GM12878 (cell line): Measurements from ENCODE around the gene CMTR2. TPM values are rescaled to one million over a fixed set of nuclear protein-coding genes. Genes with fewer than 3 reads are reported as not detected.

Experiments
- ATAC-seq: fragments of 200-7000 bp; cut with Tn5 transposase; 3 replicates; pipeline ENCODE4 v1.9.1; 2020; ENCODE audit warnings: mild to moderate bottlenecking, moderate library complexity
- BruUV-seq: library from RNA; stranded (reverse); fragments of 400-500 nt; replicated peaks from 2 replicates; lab custom pipeline; 2021; lab: Mats Ljungman, UMichigan
- CTCF ChIA-PET: fragments of 300-600 bp; sonication (Branson Sonifier 250); formaldehyde crosslinking; extraction: SDS; loops from one replicate; lab custom pipeline; 2021; ENCODE audit warnings: inconsistent platforms; lab: Yijun Ruan, JAX
- POLR2A ChIA-PET: fragments of 350-600 bp; formaldehyde crosslinking; extraction: SDS; loops from one replicate; lab custom pipeline; 2021; ENCODE audit warnings: inconsistent platforms; lab: Charles Lee
- RAD21 ChIA-PET: fragments of 300-600 bp; sonication (Branson Sonifier 250); formaldehyde crosslinking; loops from one replicate; lab custom pipeline; 2023; ENCODE audit warnings: antibody characterized with exemption; ENCODE audit not compliant: unreplicated experiment; lab: Charles Lee
- SMC1A ChIA-PET: fragments of 300-600 bp; sonication (Branson Sonifier 250); formaldehyde crosslinking; loops from one replicate; lab custom pipeline; 2023; ENCODE audit not compliant: unreplicated experiment, uncharacterized antibody; lab: Charles Lee
- DNase-seq: peaks from one replicate; pipeline ENCODE4 v3.0.0-alpha.2; 2011; ENCODE audit warnings: low read depth, low spot score
- FAIRE-seq: peaks from 3 replicates; lab custom pipeline; 2011; peaks lifted over from hg19 to GRCh38; lab: Jason Lieb, UNC
- H2AFZ ChIP-seq: 2 replicates; pipeline ENCODE4 v1.6.0; 2011; ENCODE audit warnings: low read depth, low read length, control low read depth; ENCODE audit not compliant: control insufficient read depth
- H3K27ac ChIP-seq: 2 replicates; pipeline ENCODE4 v1.5.1; 2011; ENCODE audit warnings: control low read depth; ENCODE audit not compliant: control insufficient read depth, insufficient read depth
- H3K27me3 ChIP-seq, 2 experiments: replicated peaks in 1 of 2; 2 replicates each; pipeline versions ENCODE4 v1.6.0 to v1.6.1; 2011; ENCODE audit warnings: low read length in 1 of 2; ENCODE audit not compliant: control insufficient read depth in 2 of 2, insufficient read depth in 2 of 2
- H3K36me3 ChIP-seq, 2 experiments: 2 replicates each; pipeline ENCODE4 v1.5.1; 2011; ENCODE audit warnings: low read length in 1 of 2; ENCODE audit not compliant: control insufficient read depth in 2 of 2, insufficient read depth in 2 of 2
- H3K4me1 ChIP-seq: 2 replicates; pipeline ENCODE4 v1.6.1; 2011; ENCODE audit warnings: mild to moderate bottlenecking, low read length, moderate library complexity, mixed read lengths; ENCODE audit not compliant: control insufficient read depth, insufficient read depth
- H3K4me2 ChIP-seq: 2 replicates; pipeline ENCODE4 v1.6.0; 2011; ENCODE audit warnings: control low read depth; ENCODE audit not compliant: control insufficient read depth, insufficient read depth
- H3K4me3 ChIP-seq: fragments of 200-600 bp; sonication (generic); 2 replicates; pipeline ENCODE4 v1.5.1; 2016
- H3K79me2 ChIP-seq: 2 replicates; pipeline ENCODE4 v1.6.0; 2011; ENCODE audit warnings: low read length; ENCODE audit not compliant: control insufficient read depth, insufficient read depth
- H3K9ac ChIP-seq: 2 replicates; pipeline ENCODE4 v1.8.0; 2011; ENCODE audit warnings: low read length, control low read depth, mixed read lengths; ENCODE audit not compliant: control insufficient read depth, insufficient read depth
- H3K9me3 ChIP-seq: replicated peaks from 3 replicates; pipeline ENCODE4 v1.5.1; 2011; ENCODE audit warnings: mild to moderate bottlenecking, low read length; ENCODE audit not compliant: control insufficient read depth, insufficient read depth
- H4K20me1 ChIP-seq: 2 replicates; pipeline ENCODE4 v1.6.0; 2011; ENCODE audit not compliant: control insufficient read depth, insufficient read depth
- ATF3 ChIP-seq: IDR thresholded peaks from 2 replicates; pipeline ENCODE4 v1.6.1; 2011; ENCODE audit warnings: low read depth, mild to moderate bottlenecking, low read length, moderate library complexity, borderline replicate concordance; ENCODE audit errors: extremely low read depth
- BHLHE40 ChIP-seq, 2 experiments: fragments of 450-650 bp in 1 of 2; IDR thresholded peaks; 2 replicates each; pipeline ENCODE4 v1.6.1; 2011 to 2017; ENCODE audit warnings: low read depth in 2 of 2, borderline replicate concordance in 1 of 2, improper control_type of control experiment in 1 of 2, low read length in 1 of 2, mild to moderate bottlenecking in 1 of 2
- CEBPZ ChIP-seq: fragments of 150-350 bp; IDR thresholded peaks from 2 replicates; pipeline ENCODE4 v1.6.1; 2016; ENCODE audit warnings: low read depth, low read length
- CREB1 ChIP-seq: IDR thresholded peaks from 2 replicates; pipeline ENCODE4 v1.6.1; 2012; ENCODE audit warnings: low read depth, mild to moderate bottlenecking, inconsistent platforms
- CREM ChIP-seq: IDR thresholded peaks from 2 replicates; pipeline ENCODE4 v1.6.1; 2014; ENCODE audit warnings: antibody characterized with exemption, low read depth
- ELK1 ChIP-seq: IDR thresholded peaks from 2 replicates; pipeline ENCODE4 v1.6.1; 2012; ENCODE audit warnings: low read depth, low read length, improper control_type of control experiment
- EP300 ChIP-seq, 2 experiments: fragments of 150-350 bp in 1 of 2; IDR thresholded peaks; 2 replicates each; pipeline ENCODE4 v1.6.1; 2011 to 2012; ENCODE audit warnings: low read depth in 2 of 2, low read length in 2 of 2, borderline replicate concordance in 1 of 2, improper control_type of control experiment in 1 of 2, inconsistent platforms in 1 of 2; ENCODE audit not compliant: control insufficient read depth in 1 of 2
- HSF1 ChIP-seq: fragments of 150-350 bp; IDR thresholded peaks from 2 replicates; pipeline ENCODE4 v1.6.1; 2014; ENCODE audit warnings: mild to moderate bottlenecking, low read depth, low read length
- IKZF1 ChIP-seq: fragments of 450-650 bp; conservative IDR thresholded peaks from 2 replicates; pipeline ENCODE4 v1.6.1; 2017; ENCODE audit warnings: antibody characterized with exemption, mild to moderate bottlenecking
- KLF5 ChIP-seq: fragments of 450-650 bp; IDR thresholded peaks from 2 replicates; pipeline ENCODE4 v1.6.1; 2014; ENCODE audit warnings: mild to moderate bottlenecking; ENCODE audit not compliant: partially characterized antibody
- MEF2A ChIP-seq: IDR thresholded peaks from 2 replicates; pipeline ENCODE4 v1.6.1; 2011; ENCODE audit warnings: low read depth, mild to moderate bottlenecking, low read length, moderate library complexity; ENCODE audit not compliant: insufficient read depth
- POLR2A ChIP-seq: IDR thresholded peaks from 2 replicates; pipeline ENCODE4 v1.6.1; 2011; ENCODE audit warnings: low read depth, mild to moderate bottlenecking, low read length
- SP1 ChIP-seq: IDR thresholded peaks from one replicate; pipeline ENCODE4 v1.6.1; 2011; ENCODE audit warnings: low read depth, low read length
- STAT1 ChIP-seq: fragments of 450-650 bp; conservative IDR thresholded peaks from 2 replicates; pipeline ENCODE4 v1.6.1; 2014; ENCODE audit warnings: antibody characterized with exemption, mild to moderate bottlenecking
- STAT3 ChIP-seq: IDR thresholded peaks from 2 replicates; pipeline ENCODE4 v1.6.1; 2011; ENCODE audit warnings: low read depth, low read length, improper control_type of control experiment
- TCF12 ChIP-seq: IDR thresholded peaks from 2 replicates; pipeline ENCODE4 v1.6.1; 2011; ENCODE audit warnings: low read depth, mild to moderate bottlenecking, low read length
- YY1 ChIP-seq: IDR thresholded peaks from 2 replicates; pipeline ENCODE4 v1.6.1; 2011; ENCODE audit warnings: low read depth, mild to moderate bottlenecking, low read length
- ZBTB33 ChIP-seq: fragments of 450-650 bp; IDR thresholded peaks from 2 replicates; pipeline ENCODE4 v1.6.1; 2017; ENCODE audit warnings: mild to moderate bottlenecking
- WGBS: methylation state at CpG from one replicate; pipeline ENCODE4 v1.1.6; 2016; ENCODE audit warnings: low lambda C conversion rate; ENCODE audit not compliant: insufficient replicate concordance, insufficient coverage; ENCODE audit errors: missing lambda C conversion rate; 5-methylcytosine and 5-hydroxymethylcytosine counted together
- in situ Hi-C: fragments of 300-500 bp; cut with MboI; formaldehyde crosslinking; loops from 9 replicates; pipeline ENCODE4 v1.14.3; 2018; ENCODE audit warnings: mixed read lengths
- intact Hi-C: fragments of 100-400 bp; cut with micrococcal nuclease; formaldehyde crosslinking; loops from one replicate; pipeline ENCODE4 v1.14.2; 2022; ENCODE audit not compliant: unreplicated experiment
- polyA plus RNA-seq, 11 experiments: library from polyadenylated mRNA; depleted of rRNA in 4 of 11; unstranded in 6 of 11; stranded (reverse) in 5 of 11; fragments of >200 nt; fragmentation: Nextera tagmentation in 4 of 11; fragmentation: Illumina TruSeq in 1 of 11; extraction: Ambion mirVana in 4 of 11; extraction: Trizol in 1 of 11; gene quantifications; 1 replicate in 1 of 11; 2 replicates in 10 of 11; pipeline versions ENCODE4 v1.2.1 to v1.2.3, GENCODE V29; 2011 to 2016; ENCODE audit warnings: inconsistent platforms in 2 of 11, missing spikeins in 2 of 11, low read depth in 1 of 11
- total RNA-seq, 4 experiments: library from RNA; depleted of rRNA in 3 of 4; stranded (reverse); fragments of >200 nt in 3 of 4; fragmentation: Illumina TruSeq in 1 of 4; extraction: Trizol in 1 of 4; gene quantifications; 2 replicates each; pipeline versions ENCODE4 v1.2.1 to v1.2.3, GENCODE V29; 2013 to 2021

Gene CMTR2
- total and polyA plus RNA-seq, 10 of the 15 experiments (the other 5 are each of a cell fraction or from before 2014, with no cell fraction given) = 6.5 to 37.0 (median 20.9) TPM

GRCh38 chr16:71295950-71296349 is 6.7 kb upstream of the CMTR2 start:
- Histone ChIP-seq H3K79me2 (no peaks in the 10 kb centered on the region), H3K4me2 (no peak overlapping the region), H3K4me3 (no peak overlapping the region), H4K20me1 (no peaks in the 10 kb centered on the region), H3K4me1 (no peaks in the 10 kb centered on the region), H3K27ac (no peak overlapping the region), H3K27me3 (no peaks in the 10 kb centered on the region; a peak in 1 of 4 replicates), H2AFZ (no peak overlapping the region), H3K9ac (no peak overlapping the region), H3K9me3 (no peaks in the 10 kb centered on the region; the same call in 2 of the 3 replicates), H3K36me3 (no peaks in the 10 kb centered on the region)
- BruUV-seq = no TSS peak
- POLR2A ChIA-PET = no interaction called here
- intact Hi-C loops = no loop called here
- CTCF ChIA-PET = no interaction called here
- WGBS = 17% methylated on average over 1 of the region's 1 CpG
- SMC1A ChIA-PET = no interaction called here
- RAD21 ChIA-PET = no interaction called here
- no peak for FAIRE-seq
- in situ Hi-C loops = no loop called here
- no peak for DNase-seq
- no peak for ATAC-seq
- TF ChIP-seq STAT1 (no peak), ELK1 (no peak), BHLHE40 (IDR thresholded peaks at IDR 0.05; ENCODE audit: borderline replicate concordance in 1 of 2, low read depth in 2 of 2, low read length in 1 of 2) (no peak), YY1 (no peak), ZBTB33 (no peak), EP300 (IDR thresholded peaks at IDR 0.05; ENCODE audit: borderline replicate concordance in 1 of 2, control insufficient read depth in 1 of 2, low read depth in 2 of 2, low read length in 2 of 2) (no peak), MEF2A (no peak), STAT3 (no peak), IKZF1 (no peak), ATF3 (no peak), CEBPZ (no peak), KLF5 (no peak), POLR2A (no peak), TCF12 (no peak), CREB1 (no peak), HSF1 (no peak), CREM (no peak), SP1 (no peak)
